ENCODE measurements around the gene BCL2L15. TPM values are rescaled to one million over a fixed set of nuclear protein-coding genes. Genes with fewer than 3 reads are reported as not detected.
A peak's percentile ranks its signal among the peaks of the same experiment; 100 is the strongest.

Gene BCL2L15
- polyA plus RNA-seq, 6 donors from 2014 or later = 0.05 TPM; not detected in 4

DNA sequence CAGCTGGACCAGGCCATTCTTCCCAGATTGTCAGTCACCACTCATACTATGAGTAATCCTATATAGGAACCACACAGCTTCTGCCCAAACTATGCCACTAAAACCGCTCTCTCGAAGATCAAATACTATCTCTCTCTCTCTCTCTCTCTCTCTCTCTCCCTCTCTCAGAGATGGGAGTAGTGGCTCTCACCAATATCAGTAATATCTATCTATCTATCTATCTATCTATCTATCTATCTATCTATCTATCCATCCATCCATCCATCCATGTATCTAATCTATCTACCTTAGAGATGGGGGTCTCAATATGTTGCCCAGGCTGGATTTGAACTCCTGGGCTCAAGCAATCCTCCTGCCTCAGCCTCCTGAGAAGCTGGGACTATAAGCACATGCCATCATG is 37.1 kb upstream of the BCL2L15 start:
- no peaks in the 10 kb centered on the region for H3K9me3 Mint-ChIP-seq
- no peaks in the 10 kb centered on the region for H3K36me3 Mint-ChIP-seq
- H3K27me3 Mint-ChIP-seq = peaks cover 0 to 4% (median 0%) of the 10 kb centered on the region in 3 donors
- ATAC-seq (ENCODE audit: low read depth in 2 of 2) (no peak), DNase-seq (no peak)
- no peak overlapping the region for H3K27ac Mint-ChIP-seq
- H3K4me3 Mint-ChIP-seq = no peak overlapping the region
- peaks cover 14 to 20% (median 20%) of the 10 kb centered on the region in 3 donors for H3K4me1 Mint-ChIP-seq

DNA sequence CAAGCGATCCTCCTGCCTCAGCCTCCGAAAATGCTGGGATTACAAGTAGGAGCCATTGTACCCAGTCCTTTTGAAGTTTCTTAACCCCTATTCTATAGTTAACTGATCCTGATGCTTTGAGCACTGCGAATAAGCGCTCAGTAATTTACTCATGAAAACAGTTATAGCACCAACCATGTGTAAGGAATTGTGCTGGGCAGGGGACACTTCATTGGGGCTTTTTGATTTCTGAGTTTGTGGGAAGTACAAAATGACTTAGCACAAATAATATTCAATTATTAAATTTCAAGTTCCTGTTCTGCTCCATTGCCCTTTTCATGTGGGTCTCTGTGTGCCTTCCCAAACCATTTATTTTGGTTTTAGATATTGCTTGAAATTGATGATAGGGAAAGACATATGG is 35.6 kb upstream of the BCL2L15 start:
- DNase-seq (no peak), ATAC-seq (ENCODE audit: low read depth in 2 of 2) (no peak)
- Mint-ChIP-seq H3K4me3 (no peak overlapping the region), H3K36me3 (no peaks in the 10 kb centered on the region), H3K27me3 (peaks cover 0 to 4% (median 0%) of the 10 kb centered on the region in 3 donors), H3K27ac (peak overlapping the region in 2 of 6 donors; percentile 49 to 55), H3K9me3 (no peaks in the 10 kb centered on the region), H3K4me1 (peaks cover 3 to 6% (median 5%) of the 10 kb centered on the region in 3 donors)

DNA sequence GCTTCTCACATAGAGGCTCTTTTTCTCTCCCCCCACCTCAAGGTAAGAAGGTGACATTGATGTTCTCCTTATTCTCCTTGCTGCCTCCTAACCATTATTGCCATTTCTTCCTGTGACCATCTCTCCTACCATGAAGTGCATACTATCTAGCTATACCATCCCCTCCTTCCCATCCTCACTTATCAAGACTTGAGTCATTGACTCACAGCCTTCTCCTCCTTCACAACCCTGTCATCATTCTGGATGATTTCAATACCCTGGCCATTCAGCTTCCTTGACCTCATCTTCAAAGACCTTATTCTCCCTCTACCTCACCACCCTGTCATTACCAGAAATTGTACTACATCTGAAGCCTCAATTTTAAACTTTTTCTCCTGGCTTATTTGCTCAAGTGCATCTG is 30.9 kb upstream of the BCL2L15 start:
- no peak for ATAC-seq (ENCODE audit: low read depth in 2 of 2)
- no peak overlapping the region for H3K4me3 Mint-ChIP-seq
- H3K9me3 Mint-ChIP-seq = no peaks in the 10 kb centered on the region
- peaks cover 0 to 4% (median 0%) of the 10 kb centered on the region in 3 donors for H3K27me3 Mint-ChIP-seq
- H3K4me1 Mint-ChIP-seq = peaks cover 3 to 6% (median 5%) of the 10 kb centered on the region in 3 donors
- peaks cover 0 to 6% of the 10 kb centered on the region in 2 donors for H3K36me3 Mint-ChIP-seq
- H3K27ac Mint-ChIP-seq = peak overlapping the region in 2 of 6 donors; percentile 28 to 75
- no peak for DNase-seq

DNA sequence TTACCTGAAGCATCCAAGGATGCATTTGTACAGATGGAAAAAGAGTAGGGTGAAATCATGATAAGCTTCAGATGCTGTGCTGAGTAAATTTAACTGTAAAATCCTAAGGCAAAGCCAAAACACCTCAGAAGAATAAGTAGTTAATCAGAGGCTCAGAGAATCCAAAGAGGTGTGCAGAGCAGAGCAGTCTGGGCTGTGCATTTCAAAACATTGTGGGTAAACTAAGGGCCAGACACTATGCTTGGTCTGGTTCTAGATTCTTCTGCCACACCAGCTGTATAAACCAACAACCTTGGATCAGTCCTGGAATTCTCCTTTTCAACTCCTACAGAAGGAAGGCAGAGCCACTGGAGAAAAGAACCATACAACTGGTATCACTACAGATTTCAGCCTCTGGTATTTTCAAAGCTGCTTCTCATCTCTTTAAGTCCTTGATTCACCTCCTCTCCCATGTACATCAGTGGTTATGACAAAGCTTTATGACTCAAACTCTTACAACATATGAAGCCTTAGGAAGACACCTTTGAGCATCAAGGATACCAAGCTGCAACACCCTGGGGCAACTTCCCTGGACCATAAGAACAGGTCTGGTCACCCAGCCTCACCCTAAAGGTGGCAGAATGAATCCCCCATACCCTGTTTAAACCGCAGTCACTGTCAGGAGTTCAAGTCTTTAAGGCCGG is 30.2 kb upstream of the BCL2L15 start:
- Mint-ChIP-seq H3K36me3 (peaks cover 0 to 6% of the 10 kb centered on the region in 2 donors), H3K4me1 (peaks cover 3 to 6% (median 5%) of the 10 kb centered on the region in 3 donors), H3K9me3 (no peaks in the 10 kb centered on the region), H3K27me3 (peaks cover 0 to under 1% (median 0%) of the 10 kb centered on the region in 3 donors), H3K4me3 (no peak overlapping the region), H3K27ac (peak overlapping the region in 1 of 6 donors; percentile 38)
- DNase-seq = no peak
- no peak for ATAC-seq (ENCODE audit: low read depth in 2 of 2)

DNA sequence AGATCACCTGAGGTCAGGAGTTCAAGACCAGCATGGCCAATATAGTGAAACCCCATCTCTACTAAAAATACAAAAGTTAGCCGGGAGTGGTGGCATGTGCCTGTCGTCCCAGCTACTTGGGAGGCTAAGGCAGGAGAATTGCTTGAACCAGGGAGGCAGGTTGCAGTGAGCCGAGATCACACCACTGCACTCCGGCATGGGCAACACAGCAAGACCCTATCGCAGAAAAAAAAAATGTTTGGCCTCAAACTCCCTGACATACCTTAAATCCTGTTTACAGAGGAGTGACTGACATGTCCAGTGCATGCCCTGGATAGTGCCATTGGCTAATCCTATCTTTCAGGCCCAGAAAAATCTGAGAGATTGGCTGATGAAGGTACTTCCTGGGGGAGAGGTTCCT is 29.6 kb upstream of the BCL2L15 start:
- Mint-ChIP-seq H3K36me3 (peaks cover 0 to 6% of the 10 kb centered on the region in 2 donors), H3K27ac (no peak overlapping the region), H3K4me3 (no peak overlapping the region), H3K4me1 (peaks cover 3 to 6% (median 5%) of the 10 kb centered on the region in 3 donors), H3K27me3 (no peaks in the 10 kb centered on the region), H3K9me3 (no peaks in the 10 kb centered on the region)
- ATAC-seq (ENCODE audit: low read depth in 2 of 2) = no peak
- no peak for DNase-seq

DNA sequence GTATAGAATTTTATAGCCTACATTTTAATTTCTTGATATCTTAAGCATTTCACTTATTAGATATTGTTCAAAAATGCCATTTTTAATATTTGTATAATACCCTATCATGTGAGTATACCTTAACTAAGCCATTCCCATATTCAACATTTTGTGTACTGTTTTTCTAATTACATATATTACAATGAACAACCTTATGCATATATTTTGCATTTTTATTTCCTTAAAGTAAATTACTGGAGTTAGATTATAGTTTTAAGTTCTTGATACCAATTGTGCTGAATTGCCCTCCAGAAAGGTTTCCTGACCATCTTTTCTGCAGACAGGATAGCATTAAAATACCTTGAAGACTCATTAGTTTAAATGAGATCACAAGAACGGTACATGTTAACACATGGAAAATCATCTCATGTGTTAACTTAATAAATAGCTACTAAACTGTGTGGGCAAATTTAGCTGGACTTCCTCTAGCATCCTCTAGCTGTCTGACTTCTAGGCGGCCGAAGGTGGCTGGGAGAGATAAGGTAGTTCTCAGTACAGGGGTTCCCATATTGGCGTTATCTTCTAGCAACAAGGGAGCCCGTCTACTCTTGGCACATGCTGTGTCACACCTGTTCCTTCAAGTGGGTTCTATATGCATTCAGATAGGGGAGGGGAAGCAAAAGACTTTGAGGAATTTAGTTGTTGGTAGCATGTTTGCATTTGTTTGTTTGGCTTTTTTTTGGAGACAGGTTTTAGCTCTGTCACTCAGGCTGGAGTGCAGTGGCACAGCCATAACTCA is 26.7 kb upstream of the BCL2L15 start:
- no peak for ATAC-seq (ENCODE audit: low read depth in 2 of 2)
- no peaks in the 10 kb centered on the region for H3K27me3 Mint-ChIP-seq
- H3K27ac Mint-ChIP-seq = peak overlapping the region in 2 of 6 donors; percentile 4 to 42
- H3K4me3 Mint-ChIP-seq = no peak overlapping the region
- no peak for DNase-seq
- H3K9me3 Mint-ChIP-seq = no peaks in the 10 kb centered on the region
- peaks cover 0 to 19% of the 10 kb centered on the region in 2 donors for H3K36me3 Mint-ChIP-seq
- peaks cover 3 to 6% (median 5%) of the 10 kb centered on the region in 3 donors for H3K4me1 Mint-ChIP-seq

DNA sequence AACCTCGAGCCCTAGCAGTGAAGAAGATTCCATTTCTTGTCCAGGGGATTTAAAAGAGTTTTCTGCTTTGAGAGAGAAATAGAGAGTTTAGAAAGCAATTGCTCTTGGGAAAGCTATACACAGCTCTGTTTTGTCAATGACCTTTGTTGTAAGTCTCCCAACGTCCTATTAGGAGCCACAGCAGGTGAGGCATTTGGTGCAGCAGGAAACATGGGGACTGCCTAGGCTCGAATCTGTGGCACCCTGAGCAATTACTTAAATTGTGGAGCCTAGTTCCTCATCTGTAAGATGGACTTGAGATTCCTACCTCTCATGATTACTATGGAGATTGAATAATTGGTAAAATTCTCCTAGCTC is 25.9 kb upstream of the BCL2L15 start:
- no peak for ATAC-seq (ENCODE audit: low read depth in 2 of 2)
- Mint-ChIP-seq H3K4me3 (no peak overlapping the region), H3K27me3 (no peaks in the 10 kb centered on the region), H3K36me3 (peaks cover 6 to 19% of the 10 kb centered on the region in 2 donors), H3K9me3 (no peaks in the 10 kb centered on the region), H3K4me1 (peaks cover 3 to 10% (median 5%) of the 10 kb centered on the region in 3 donors), H3K27ac (no peak overlapping the region)
- no peak for DNase-seq

DNA sequence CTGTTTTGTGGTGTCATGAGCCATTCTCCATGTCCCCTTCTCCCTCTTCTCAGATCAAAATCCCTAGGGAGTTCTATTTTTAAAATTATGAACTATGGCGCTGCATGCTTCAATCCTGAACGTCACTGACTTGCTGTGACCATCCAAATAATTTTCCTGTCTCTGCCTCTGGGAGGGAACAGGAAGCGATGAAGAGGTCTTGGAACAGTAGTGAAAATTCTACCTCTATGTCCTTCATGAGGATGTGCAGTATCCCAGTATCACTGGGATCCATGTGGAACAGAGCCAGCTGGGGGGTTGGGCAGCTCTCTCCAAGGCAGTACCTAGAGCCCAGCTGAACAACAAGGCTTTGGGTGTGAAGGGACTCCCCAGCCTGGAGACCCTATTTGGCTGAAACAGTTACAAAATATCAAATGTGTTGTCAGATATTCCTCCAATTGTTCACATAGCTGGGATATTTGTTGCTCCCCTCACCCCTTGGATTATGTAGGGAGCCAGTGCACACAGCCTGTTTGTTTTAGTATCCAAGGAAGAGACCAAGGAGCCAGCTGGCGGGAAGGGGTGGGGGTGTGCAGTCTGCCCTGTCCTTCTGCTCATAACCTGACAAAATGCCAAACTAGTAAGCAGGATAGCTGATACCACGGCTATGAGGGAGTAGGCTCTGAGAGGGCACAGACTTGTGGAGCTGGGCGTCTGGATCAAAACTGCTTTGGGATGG is 25.4 kb upstream of the BCL2L15 start:
- DNase-seq (no peak), ATAC-seq (ENCODE audit: low read depth in 2 of 2) (no peak)
- H3K4me1 Mint-ChIP-seq = peaks cover 5 to 10% (median 5%) of the 10 kb centered on the region in 3 donors
- no peak overlapping the region for H3K27ac Mint-ChIP-seq
- H3K9me3 Mint-ChIP-seq = no peaks in the 10 kb centered on the region
- H3K4me3 Mint-ChIP-seq = no peak overlapping the region
- H3K36me3 Mint-ChIP-seq = peaks cover 6 to 19% of the 10 kb centered on the region in 2 donors
- no peaks in the 10 kb centered on the region for H3K27me3 Mint-ChIP-seq

DNA sequence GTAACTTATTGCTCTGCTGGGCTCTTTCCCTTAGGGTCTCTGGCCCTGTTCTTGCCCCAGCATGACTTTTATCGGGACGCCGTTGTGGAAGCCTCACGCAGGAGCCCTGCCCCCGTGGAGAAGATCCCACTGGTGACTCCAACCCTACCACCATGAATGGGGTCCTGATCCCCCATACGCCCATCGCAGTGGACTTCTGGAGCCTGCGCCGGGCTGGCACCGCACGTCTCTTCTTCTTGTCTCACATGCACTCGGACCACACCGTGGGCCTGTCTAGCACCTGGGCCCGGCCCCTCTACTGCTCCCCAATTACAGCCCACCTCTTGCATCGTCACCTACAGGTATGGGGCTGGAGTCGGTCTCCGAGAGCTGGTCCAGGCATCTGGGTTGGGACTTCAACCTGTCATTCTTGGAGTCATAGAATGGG is 18.1 kb upstream of the BCL2L15 start:
- peak overlapping the region; percentile 89 to 99 (median 98) for H3K4me3 Mint-ChIP-seq
- peak overlapping the region; percentile 95 to 100 (median 100) for H3K27ac Mint-ChIP-seq
- peaks cover 26 to 56% (median 48%) of the 10 kb centered on the region in 3 donors for H3K4me1 Mint-ChIP-seq
- no peaks in the 10 kb centered on the region for H3K27me3 Mint-ChIP-seq
- no peaks in the 10 kb centered on the region for H3K9me3 Mint-ChIP-seq
- DNase-seq (no peak), ATAC-seq (ENCODE audit: low read depth in 2 of 2) (no peak)
- H3K36me3 Mint-ChIP-seq = peaks cover 8 to 9% of the 10 kb centered on the region in 2 donors

DNA sequence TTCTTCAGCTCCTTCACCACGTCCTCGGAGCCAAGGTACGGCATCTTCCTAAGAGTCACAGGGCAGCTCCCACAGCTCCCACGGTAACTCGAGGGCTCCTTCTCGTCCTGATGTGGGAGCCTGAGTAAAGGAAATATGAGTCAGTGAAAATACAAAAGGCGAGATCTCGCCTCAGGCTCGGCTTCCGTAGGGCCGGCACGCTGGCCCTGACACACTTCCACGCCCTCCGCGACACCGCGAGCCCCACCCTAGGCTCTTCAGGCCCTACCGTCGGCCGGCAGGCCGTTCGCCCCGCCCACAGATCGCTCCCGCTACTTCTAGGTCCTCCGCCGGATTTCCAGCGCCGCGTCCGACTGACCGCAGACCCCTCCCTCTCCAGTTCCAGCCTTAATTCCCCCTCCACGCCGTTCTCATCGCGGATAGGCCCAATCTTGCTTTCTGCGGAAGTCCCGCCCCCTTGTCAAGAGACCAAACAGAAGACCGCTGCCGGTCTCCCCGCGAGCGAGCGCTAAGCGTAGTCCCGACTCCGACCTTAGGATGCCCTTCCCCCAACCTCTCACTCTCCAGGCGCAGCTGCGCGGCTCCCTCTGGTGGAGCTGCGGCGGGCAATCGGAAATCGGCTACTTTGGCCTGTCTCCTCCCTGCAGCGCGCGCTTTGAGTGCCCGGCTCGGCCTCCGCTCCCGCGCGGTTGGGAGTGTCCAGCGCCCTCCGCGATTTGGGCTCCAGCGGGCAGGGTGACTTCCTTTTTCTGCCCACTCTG is 17.5 kb upstream of the BCL2L15 start, which contains the start of the genes AP4B1 and DCLRE1B:
Gene AP4B1 (minus strand): TSS at position 126 of the 761 bp plus-strand sequence. CDS start 82 bp downstream, at position 44.
Gene DCLRE1B (plus strand): TSS at position 653 of the 761 bp plus-strand sequence. CDS start 261 bp downstream, outside the sequence.
- H3K36me3 Mint-ChIP-seq = peaks cover 11 to 15% of the 10 kb centered on the region in 2 donors
- H3K4me1 Mint-ChIP-seq = peaks cover 26 to 58% (median 48%) of the 10 kb centered on the region in 3 donors
- ATAC-seq (ENCODE audit: low read depth in 2 of 2) (peak; percentile 85), DNase-seq (peak; percentile 98)
- H3K9me3 Mint-ChIP-seq = no peaks in the 10 kb centered on the region
- peak within 1 kb of the TSS; percentile 89 to 99 (median 98) for H3K4me3 Mint-ChIP-seq
- no peaks in the 10 kb centered on the region for H3K27me3 Mint-ChIP-seq
- H3K27ac Mint-ChIP-seq = peak within 1 kb of the TSS; percentile 95 to 100 (median 100)

DNA sequence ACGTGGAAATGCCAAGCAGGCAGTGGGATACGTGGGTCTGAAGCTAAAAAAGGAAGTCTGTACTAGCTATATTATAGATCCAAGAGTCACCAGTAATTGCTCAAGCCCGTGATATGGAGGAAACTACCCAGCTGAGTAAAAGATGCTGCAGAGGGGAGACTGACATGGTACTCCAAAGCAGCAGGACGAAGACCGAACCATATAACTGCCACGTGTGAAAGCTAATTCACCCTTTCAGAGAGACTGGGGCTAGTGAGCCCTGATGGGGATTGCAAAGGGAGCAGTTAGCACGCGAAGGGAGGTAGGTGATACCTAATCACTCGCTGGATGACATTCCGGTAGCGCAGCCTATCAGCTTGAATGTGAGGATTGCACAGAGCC is 16.9 kb upstream of the BCL2L15 start:
- Mint-ChIP-seq H3K4me1 (peaks cover 31 to 61% (median 48%) of the 10 kb centered on the region in 3 donors), H3K27ac (peak overlapping the region; percentile 95 to 100 (median 100)), H3K9me3 (no peaks in the 10 kb centered on the region), H3K4me3 (peak overlapping the region; percentile 89 to 99 (median 98)), H3K36me3 (peaks cover 16 to 20% of the 10 kb centered on the region in 2 donors), H3K27me3 (no peaks in the 10 kb centered on the region)
- no peak for DNase-seq
- peak; percentile 6 to 11 for ATAC-seq (ENCODE audit: low read depth in 2 of 2)

DNA sequence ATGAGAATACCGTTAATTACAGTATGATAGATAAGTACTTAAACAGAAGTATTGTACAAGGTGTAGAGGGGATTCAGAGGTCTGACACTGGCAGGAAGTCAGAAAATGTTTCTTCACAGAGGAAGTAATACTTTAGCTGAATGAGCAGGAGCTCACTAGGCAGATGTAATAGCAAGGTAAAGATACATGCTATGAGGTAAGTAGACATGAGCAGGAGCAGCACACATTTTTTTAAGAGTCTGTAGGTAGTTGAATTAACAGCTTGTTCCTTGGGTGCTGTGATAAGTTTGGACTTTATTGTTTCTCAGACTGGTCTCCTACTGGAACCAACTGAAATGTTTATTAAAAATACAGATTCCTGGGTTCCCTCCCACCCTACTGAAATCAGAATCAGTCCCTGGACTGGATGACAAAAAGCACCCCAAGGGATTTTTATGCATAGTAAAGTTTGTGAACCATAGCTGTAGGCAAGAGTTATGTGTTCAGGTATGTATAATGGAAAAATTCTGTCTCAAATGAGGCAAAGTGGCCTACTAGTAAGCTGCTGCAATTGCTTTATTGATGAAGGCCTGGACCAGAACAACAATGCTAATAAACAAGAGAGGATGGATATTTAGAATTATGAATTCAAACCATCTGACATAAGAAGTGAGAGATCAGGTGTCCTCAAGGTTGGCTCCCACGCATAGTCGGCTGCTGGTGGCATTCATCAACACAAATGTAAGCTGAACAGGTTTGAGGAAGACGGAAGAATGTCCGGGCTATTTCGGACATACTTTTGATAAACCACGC is 16.3 kb upstream of the BCL2L15 start:
- DNase-seq (peak; percentile 73), ATAC-seq (ENCODE audit: low read depth in 2 of 2) (peak; percentile 58 to 60)
- H3K36me3 Mint-ChIP-seq = peaks cover 19 to 20% of the 10 kb centered on the region in 2 donors
- peak overlapping the region; percentile 89 to 99 (median 98) for H3K4me3 Mint-ChIP-seq
- peak overlapping the region; percentile 95 to 100 (median 100) for H3K27ac Mint-ChIP-seq
- H3K27me3 Mint-ChIP-seq = no peaks in the 10 kb centered on the region
- peaks cover 31 to 62% (median 46%) of the 10 kb centered on the region in 3 donors for H3K4me1 Mint-ChIP-seq
- H3K9me3 Mint-ChIP-seq = no peaks in the 10 kb centered on the region

Data from naive B cell (primary cell).